ENCODE results near the gene DCUN1D4.
A peak's percentile ranks its signal among the peaks of the same experiment; 100 is the strongest.

The DCUN1D4 gene

DNA sequence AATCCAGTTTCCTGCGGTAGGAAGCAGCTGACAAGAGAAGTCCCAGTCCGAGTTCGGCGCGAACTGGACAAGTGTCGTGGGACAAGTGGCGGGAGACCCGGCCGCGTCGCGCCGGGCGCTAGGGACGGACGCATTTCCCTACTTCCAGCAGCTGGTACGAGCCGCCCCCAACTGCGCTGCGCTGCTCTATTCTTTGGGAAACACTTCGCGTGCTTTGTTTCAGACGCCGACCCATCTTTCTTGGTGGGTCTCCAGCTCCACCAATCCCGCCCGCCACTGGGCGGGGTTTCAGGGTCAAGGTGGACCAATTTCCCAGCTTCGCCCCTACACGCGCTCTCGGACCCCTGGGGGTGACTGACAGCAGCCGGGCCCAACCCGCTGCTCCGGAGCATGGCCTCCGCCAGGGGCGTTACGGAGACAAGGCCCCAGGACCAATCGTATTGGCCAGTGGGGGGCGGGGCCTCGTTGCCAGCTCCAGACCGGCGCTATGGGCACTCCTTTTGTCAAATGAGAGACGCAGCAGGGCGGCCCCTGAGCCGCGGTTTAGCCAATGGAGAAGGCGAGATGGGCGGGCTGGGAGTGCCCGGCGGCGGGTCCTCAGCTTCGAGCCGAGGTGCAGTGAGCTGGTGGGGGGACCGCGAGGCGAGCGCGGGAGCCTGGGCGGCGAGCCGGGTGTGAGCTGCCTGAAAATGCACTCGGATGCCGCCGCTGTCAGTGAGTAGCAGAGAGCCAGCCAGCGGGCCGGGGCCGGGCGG lies at the start of gene DCUN1D4:
DCUN1D4 (plus strand) TSS at position 600 of the 755 bp plus-strand sequence; CDS start at position 690, 90 bp downstream.
- peak; percentile 94 for DNase-seq

DNA sequence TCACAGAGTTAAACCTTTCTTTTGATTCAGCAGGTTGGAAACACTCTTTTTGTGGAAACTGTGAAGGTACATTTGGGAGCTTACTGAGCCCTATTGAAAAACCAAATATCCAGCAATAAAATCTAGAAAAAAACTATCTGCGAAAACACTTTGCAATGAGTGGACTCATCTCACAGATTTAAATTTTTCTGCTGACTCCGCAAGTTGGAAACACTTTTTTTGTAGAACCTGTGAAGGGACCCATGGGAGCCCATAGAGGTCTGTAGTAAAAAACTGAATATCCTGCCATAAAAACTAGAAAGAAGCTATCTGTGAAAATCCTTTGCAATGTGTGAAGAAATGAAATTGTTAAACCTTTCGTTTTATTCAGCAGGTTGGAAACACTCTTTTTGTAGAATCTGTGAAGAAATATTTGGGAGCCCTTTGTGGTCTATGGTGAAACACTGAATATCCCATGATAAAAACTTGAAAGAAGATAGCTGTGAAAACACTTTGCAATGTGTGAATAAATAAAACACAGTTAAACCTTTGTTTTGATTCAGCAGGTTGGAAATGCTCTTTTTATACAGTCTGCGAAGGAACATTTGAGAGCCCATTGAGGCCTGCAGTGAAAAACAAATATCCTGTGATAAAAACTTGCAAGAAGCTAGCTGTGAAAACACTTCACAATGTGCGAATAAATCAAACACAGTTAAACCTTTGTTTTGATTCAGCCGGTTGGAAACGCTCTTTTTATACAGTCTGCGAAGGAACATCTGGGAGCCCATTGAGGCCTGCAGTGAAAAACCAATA lies 22.3 kb upstream of the DCUN1D4 start:
- DNase-seq: no peak

DNA sequence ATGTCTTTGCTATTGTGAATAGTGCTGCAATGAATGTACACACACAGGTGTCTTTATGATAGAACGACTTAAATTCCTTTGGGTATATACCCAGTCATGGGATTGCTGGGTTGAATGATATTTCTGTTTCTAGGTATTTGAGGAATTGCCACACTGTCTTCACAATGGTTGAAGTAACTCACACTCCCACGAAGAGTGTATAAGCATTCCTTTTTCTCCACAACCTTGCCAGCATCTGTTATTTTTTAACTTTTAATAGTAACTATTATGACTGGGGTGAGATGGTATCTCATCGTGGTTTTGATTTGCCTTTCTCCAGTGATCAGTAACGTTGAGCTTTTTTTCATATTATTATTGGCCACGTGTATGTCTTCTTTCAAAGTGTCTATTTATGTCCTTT lies 17.6 kb upstream of the DCUN1D4 start:
- DNase-seq: no peak

DNA sequence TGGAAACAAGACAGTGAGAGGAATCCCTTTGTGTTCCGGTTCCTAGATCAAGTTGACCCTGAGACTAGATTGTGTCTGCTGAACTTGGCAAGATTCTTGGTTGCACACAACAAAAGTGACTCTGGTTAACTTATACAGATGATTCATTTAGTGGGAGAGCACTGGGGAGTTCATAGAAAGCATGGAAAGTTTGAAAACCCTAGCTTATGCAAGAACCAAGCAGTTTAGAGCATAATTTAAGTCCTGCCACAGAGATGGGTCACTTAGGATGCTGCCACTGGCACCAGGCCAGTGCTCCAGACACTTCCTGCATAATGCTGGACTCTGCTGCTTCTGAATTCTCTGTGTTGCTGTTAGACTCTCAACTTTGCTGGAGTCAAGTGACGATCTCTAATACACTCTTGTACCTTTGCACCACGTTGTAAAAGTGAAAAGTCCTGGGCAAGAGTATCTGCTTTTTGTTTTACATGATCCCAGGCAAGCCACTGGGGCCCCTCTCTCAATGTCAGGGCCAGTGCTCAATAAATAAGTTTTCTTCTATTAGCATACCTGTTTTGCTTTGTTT lies 12.7 kb upstream of the DCUN1D4 start:
- no peak for DNase-seq

DNA sequence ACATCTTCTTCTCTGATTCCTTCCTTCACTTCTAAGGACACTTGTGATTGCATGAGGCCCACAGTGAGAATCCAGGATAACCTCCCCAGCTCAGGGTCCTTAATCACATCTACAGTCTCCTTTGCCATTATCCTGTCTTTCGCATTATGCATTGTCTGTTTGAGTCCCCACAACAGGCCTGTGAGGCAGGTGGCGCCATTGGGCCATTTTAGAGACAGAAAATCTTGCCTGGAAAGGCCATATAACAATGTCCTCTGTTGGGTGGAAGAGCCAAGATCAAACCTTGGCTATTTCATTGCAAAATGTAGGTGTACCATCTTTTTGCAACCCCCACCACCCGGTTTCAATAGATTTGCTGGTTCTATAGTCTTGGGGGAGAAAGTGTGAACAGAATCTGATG lies 11.8 kb upstream of the DCUN1D4 start:
- peak; percentile 1 for DNase-seq

DNA sequence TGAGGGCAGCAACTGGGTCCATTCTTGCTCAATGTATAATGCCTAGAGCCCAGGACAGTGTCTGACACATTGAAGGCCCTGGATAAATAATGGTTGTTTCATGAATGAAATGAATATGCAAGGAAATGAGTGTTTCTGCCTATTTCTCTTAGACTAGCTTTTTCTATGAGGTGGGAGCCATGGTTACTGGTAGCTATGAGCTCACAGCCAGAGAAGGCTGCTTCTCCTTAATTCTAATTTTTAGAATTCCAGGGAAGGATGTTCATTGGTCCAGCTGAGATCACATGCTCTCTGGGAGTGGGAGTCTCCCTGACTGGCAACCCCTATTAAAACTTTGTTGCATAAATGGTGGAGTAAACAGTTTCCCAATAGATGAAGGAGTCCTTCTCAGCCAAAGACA lies 9.7 kb upstream of the DCUN1D4 start:
- no peak for DNase-seq

DNA sequence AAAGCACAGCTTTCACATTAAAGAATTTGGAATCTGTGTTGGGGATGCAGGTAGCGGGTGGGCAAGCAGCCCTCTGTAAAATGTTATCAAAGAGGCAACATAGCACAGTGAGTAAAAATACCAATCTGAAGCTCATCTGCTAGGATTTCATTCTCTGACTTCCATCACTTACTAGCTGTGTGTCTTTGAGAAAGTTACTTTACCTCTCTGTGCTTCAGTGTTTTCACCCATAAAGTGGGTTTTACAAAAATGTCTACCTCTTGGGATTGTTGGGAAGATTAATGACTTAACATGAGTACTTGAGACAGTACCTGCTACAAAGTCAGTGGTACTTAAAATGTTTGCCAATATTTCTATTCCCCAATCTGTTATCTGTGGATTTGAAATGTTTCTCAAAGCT lies 7.9 kb upstream of the DCUN1D4 start:
- DNase-seq: no peak

DNA sequence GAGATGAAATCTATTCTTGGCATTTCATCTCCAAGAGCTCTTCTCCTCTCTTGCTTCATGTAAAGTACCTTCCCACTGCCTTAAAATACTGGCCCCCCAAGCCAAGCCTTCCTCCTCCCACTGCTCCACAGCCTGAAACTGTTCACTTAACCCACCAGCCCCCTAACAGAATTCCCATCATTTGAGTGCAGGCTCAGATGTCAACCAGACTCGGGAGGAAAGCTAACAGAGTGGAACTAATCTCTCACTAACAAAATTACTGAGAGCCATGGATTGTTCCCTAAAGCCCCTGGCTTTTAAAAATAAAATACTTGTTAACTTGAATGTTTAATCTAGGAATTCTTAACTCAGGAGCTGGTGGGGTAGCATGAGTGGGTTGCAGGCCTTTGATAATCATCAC lies 7.1 kb upstream of the DCUN1D4 start:
- no peak for DNase-seq

DNA sequence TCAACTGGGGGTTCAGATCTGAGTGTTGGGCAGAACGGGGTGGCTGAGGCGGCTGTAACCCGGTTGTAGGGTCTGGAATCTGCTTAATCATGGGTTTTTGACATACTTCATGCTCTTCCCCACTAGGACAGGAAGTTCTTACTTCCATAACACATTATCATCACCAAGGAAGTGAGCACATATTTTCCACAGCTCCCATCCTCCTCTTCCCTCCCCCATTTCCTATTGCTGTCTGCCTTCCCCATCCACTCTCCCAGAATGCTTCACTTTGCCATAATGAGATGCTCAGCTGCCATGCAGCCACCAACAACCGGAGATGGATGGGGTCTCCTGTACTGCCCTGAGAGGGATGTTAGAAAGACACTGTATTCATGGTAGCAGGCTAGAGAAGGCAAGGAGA lies 6.4 kb upstream of the DCUN1D4 start:
- no peak for DNase-seq

DNA sequence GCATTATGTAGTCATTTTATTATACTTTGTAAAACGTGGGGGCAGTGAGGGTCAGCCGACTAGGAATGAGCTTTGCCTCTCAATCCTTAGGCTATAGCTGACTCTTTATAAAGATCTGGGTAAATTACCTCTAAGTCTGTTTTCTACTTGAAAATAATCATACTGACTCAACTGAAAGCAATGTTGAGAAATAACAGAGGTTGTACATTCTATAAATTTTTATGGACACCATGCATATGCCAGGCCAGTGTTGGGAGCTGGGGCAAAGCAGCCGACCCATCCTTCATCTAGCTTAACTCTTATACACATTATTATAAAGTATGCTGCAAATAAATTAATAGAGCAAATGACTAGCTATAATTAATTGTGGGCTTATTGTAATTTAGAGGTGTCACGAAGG lies 2.2 kb upstream of the DCUN1D4 start:
- no peak for DNase-seq

DNA sequence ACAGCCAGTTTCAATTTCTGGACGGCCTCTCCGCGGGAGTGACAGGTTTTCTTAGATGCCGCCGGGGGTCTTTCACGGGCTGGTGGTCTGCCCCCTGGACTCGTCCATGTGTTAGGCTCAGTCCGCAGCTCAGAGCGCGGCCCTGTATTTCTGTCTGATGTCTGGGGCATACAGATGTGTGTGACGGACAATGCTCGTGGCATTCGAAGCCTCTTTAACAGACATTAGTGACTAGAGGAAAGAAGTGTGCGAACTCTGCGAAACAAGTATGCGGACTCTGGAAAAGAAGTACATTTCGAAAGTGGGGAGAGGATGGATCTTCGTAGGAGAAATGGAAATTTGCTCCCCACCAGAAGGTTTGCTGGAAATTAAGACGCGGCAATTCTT lies 793 bp upstream of the DCUN1D4 start:
- no peak for DNase-seq

DNA sequence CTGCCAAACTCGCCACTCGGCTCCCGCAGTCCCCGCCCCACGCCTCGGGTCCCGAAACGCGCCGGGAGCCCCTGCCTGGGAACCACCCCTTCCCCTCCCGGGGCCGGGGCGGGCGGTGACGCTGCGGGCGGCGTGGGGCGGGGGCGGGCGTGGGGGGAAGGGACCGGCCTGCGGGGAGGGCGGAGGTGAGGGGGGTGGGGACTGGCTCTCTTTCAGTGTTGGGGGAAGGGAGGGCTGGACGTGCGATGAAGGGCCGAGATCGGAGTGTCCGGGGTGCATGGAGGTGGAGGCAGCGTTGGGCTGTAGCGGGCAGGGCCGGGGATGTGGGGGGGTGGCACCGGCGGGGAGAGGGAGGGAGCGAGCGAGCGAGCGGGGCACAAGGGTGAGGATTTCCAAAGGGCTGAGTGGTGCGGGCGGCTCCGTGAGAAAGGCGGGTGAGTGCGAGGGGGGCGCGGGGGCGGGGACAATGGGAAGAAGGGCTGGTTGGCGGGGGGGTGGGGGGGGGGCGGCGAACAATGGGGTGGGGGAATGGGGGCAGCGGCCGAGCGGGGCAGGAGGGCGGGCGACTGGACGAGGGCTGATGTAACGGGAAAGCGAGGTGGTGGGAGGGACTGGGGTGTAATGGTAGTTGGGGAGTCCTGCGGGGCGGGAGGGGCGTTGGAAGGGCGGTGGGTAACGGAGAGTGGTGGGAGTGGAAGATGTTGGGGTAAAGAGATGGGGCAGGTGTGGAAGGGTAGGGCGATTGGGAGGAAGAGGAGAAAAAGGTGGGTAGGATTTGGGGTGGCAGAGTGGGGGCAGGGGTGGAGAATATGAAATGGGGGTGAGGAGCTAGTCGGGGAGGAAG lies 578 bp downstream of the DCUN1D4 start:
- no peak for DNase-seq

DNA sequence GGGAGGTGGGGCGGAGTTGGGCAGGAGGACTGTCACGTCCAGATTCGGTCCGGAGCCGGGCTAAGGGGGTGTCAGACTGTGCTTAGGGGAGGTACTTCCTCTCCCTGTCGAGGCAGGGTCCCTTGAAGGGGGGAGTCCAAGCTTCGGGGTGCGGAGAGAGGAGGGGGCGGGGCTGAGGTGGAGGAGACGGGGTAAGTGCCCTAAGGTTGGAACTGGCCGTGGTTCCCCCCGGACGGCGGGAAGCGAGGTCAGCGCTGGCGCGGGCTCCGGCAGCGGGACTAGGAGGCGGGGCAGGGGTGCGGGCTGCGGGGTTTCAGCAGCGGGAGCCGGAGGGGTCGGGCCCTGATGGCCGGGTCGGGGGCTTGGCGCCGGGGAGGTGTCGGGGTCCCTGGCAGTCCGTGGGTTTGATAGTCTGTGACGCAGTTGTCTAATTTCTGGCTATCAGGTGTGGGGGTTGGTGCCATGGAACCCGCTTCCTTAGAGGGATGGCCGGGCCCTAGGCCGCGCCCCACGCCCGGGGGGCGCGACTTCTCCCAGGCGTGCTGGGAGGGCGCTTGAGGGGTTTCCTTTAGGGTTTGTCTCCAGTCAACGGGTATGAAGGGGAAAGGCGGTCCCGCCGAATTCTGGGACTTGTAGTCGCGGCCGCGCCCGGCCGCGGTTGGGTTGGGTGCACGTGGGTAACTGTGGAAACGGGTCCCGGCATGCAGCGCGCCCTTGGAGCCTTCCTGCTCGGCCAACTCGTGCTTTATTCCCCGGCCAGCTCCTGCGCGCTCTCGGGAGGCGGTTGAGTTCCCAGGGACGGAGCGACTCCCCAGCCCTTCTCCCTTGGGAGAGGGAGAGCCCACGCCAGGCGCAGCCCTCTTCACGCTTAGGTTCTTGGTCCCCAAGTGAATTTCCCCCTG lies 1.5 kb downstream of the DCUN1D4 start:
- peak; percentile 76 for DNase-seq

DNA sequence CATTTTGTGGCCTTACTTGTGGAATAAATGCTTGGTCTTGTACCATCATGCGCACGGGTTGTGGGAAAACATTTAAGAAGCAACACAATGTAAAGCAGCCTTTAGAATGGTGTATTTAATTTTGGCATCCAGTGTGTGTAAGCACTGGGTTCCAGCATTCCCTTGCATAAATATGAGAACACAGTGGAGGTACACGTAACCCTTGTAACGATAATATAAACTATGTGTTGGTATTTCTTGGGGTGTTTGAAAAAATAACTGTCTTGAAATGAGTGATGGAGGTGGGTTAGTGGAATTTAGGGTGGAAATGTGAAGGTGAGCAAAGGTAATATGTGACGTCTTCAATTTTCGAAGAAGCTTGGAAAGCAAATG lies 2.1 kb downstream of the DCUN1D4 start:
- DNase-seq: no peak

DNA sequence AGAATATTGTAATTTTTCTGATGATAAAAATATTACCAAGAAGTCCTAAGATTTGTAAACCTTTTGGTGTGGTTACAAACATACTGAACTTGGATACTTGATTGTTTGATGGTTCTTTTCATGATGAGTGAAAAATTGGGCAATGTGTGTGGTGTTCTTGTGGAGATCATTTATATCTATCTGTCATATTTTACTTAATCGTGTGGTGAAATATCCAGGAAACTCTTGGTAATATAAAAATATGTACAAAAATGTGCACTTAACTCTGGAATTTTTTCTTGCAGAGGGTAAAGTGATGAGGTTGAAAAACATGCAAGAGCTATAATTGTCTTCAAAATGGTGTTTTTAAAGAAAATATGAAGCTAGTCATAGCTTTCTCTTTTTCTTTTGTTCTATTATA lies 2.8 kb downstream of the DCUN1D4 start:
- no peak for DNase-seq

DNA sequence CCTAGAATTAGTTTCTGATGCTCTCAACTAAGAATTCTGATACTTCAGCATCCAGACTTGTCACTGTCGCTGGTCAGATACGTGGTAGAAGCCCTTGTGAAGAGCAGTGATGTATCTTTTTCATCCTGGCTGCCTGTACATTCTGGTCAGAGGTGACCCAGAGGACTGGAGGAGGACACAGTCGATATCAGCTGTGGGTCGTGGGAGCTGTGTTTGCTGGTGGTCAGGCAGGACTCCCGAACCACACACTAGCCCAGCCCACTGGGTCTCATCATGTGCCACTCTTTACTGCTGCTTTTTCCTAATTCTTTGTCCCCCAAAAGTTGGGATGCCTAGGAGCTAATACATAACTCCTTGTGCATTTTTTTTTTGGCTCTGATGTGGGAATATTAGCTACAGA lies 6.5 kb downstream of the DCUN1D4 start:
- DNase-seq: no peak

DNA sequence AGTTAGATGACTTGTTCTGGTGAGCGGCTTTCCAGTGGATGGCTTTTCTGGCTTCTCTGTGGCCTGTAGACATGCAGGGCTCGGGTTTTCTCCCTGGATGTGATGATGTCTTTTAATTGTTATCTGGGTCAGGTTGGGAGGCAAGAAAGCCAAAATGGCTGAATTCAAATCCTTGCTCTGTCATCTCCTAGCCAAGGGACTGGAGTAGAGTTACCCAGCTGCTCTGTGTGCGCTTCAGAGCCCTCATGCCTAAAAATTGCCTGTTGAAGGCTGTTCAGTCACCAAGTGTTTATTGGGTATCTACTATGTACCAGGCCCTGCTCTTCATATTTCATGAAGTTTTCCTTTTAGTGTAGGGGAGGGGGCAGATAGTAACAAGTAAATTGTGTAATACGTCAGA lies 7.3 kb downstream of the DCUN1D4 start:
- no peak for DNase-seq

DNA sequence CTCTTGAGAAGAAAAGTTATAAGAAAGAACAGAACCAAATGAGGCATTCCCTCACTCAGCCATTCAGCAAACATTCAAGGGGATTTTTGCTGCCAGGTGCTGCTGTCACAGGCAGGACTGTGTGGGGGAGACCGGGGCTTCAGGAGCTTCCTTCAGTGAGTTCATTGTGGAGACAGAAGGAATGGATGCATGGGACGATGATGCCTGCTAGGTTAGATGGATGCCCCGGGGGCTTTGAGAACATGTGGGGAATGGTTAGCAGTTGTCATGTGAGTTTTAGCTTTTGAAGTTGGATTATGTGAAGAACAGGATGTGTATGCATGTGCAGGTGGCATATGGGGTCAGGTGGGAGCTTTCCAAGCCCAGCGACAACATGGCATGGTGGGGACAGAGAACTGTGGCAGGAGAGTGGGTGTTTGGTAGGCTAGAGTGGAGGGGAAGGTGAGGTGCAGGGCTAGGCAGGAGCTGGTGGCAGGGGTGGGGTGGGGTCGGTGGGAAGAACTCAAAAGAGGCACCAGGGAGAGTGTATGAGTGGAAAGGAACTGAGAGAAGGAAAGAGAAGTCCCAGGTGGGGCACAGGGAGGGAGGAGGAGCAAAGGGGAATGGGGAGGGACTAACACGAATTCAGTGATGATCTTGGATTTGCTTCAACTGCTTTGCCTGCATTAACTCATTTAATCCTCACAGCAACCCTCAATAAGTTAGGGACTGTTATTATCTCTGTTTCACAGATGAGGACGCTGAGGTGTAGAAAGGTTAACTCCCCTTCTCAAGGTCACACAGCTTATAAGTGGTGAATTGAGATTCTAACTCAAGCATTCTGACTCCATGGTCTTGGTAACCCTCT lies 8.4 kb downstream of the DCUN1D4 start:
- no peak for DNase-seq

DNA sequence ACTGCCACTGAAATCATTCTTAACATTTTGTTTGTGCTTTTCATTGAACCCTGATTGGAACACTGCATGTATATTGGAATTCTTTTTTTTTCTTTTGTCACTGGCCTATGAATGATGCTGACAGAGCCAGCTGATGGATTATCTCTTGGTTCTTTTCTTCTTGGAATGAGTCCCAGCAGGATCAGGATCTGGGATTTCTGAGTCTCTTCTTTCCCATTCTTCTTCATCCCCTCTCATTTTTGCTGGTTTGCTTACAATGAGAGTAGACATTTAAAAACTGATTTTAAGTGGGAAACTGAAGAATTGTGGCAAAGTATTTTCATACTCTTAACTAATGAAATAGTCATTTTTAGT lies 9.0 kb downstream of the DCUN1D4 start:
- no peak for DNase-seq

DNA sequence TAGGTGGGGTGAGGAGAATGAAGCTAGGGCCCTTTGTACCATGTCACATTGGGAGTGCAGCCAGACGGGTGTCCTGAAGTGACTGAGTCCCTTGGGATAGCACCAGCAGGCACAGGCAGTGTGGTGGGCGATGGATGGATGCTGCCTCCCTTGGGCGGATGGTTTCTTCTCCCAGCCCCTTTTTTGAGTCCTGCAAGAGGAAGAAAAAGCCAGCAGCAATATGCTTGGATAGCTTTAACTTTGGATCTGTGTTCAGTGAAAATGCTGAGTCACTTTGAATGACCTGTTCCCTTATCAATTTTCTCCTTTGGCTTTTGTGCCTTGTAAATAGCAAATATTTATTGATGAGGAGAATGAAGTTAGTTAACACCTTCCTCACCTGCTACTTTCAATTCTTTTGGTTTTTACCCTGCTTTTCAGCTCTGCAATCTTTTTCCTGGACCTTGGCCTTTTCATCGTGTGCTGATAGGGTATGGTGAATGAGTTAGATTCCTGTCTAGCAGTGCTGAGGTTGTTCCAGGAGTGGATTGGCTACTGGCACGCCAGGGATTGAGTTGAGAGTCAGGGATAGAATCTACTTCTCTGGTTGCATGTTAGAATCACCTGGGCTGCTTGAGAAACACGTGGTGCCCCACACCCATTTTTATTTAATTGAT lies 10.2 kb downstream of the DCUN1D4 start:
- no peak for DNase-seq

DNA sequence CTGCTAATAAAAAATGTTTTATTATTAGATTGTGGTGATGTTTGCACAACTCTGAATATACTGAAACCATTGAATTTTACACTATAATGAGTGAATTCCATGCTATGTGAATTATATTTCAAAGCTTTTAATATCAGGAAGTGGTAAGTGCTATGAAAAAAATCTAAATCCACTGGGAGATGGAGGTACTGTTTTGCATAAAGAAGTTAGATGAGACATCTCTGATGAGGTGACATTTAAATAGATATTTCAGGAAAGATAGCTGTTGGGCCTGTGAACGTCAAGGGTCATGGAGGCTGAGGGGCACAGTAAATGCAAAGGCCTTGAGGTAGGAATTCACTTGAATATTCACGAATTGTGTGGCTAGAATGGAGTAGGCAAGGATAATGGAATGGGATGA lies 12.3 kb downstream of the DCUN1D4 start:
- DNase-seq: no peak
